Osteocyte (in vitro differentiated cells): ENCODE measurements around the gene OR5H6. TPM values are rescaled to one million over a fixed set of nuclear protein-coding genes. Genes with fewer than 3 reads are reported as not detected.

Experiments used
- DNase-seq: peaks from one replicate; pipeline ENCODE4 v3.0.0; 2021; ENCODE audit warnings: mixed read lengths; ENCODE audit not compliant: unreplicated experiment; ENCODE audit errors: extremely low spot score
- H3K27ac Mint-ChIP-seq: one replicate; pipeline ENCODE4 v1.8.0; 2021; ENCODE audit warnings: mild to moderate bottlenecking, mixed read lengths; ENCODE audit not compliant: unreplicated experiment
- H3K27me3 Mint-ChIP-seq: one replicate; pipeline ENCODE4 v1.8.0; 2021; ENCODE audit warnings: mixed read lengths; ENCODE audit not compliant: unreplicated experiment
- H3K36me3 Mint-ChIP-seq: one replicate; pipeline ENCODE4 v1.8.0; 2021; ENCODE audit warnings: mixed read lengths; ENCODE audit not compliant: unreplicated experiment
- H3K4me1 Mint-ChIP-seq: one replicate; pipeline ENCODE4 v1.8.0; 2021; ENCODE audit warnings: mixed read lengths; ENCODE audit not compliant: unreplicated experiment
- H3K4me3 Mint-ChIP-seq: one replicate; pipeline ENCODE4 v1.8.0; 2021; ENCODE audit warnings: mild to moderate bottlenecking, moderate library complexity, mixed read lengths; ENCODE audit not compliant: unreplicated experiment
- H3K9me3 Mint-ChIP-seq: one replicate; pipeline ENCODE4 v1.8.0; 2021; ENCODE audit warnings: mixed read lengths; ENCODE audit not compliant: unreplicated experiment
- CTCF ChIP-seq: fragments of 200-600 bp; sonication (generic); IDR thresholded peaks from 2 replicates; pipeline ENCODE4 v1.5.0; 2021; ENCODE audit warnings: antibody characterized with exemption, mild to moderate bottlenecking, moderate library complexity
- long read RNA-seq: library from polyadenylated mRNA; unstranded; transcript quantifications from one replicate; pipeline ENCODE4 v2.0.0, GENCODE V29; 2021
- total RNA-seq: library from RNA; stranded (reverse); gene quantifications from 2 replicates; pipeline ENCODE4 v1.2.1, GENCODE V29; 2021

Gene OR5H6
- not detected in 2 replicates for total RNA-seq
- long read RNA-seq = 0 reads

GRCh38 chr3:98263944-98264343, at the start of gene OR5H6:
OR5H6 (plus strand) TSS chr3:98264244; CDS start chr3:98264333, 89 bp downstream.
- no peaks in the 10 kb centered on the region for H3K4me1 Mint-ChIP-seq
- TF ChIP-seq CTCF = no peak
- no peak within 1 kb of the TSS for H3K4me3 Mint-ChIP-seq
- DNase-seq = no peak
- H3K9me3 Mint-ChIP-seq = no peaks in the 10 kb centered on the region
- H3K36me3 Mint-ChIP-seq = no peaks in the 10 kb centered on the region
- H3K27me3 Mint-ChIP-seq = peaks cover 2% of the 10 kb centered on the region
- no peak within 1 kb of the TSS for H3K27ac Mint-ChIP-seq

GRCh38 chr3:98215051-98215450, 49.0 kb upstream of the OR5H6 start:
- no peak for DNase-seq
- no peaks in the 10 kb centered on the region for H3K36me3 Mint-ChIP-seq
- TF ChIP-seq CTCF = no peak
- no peak overlapping the region for H3K4me3 Mint-ChIP-seq
- no peaks in the 10 kb centered on the region for H3K9me3 Mint-ChIP-seq
- H3K4me1 Mint-ChIP-seq = no peaks in the 10 kb centered on the region
- H3K27ac Mint-ChIP-seq = no peak overlapping the region
- H3K27me3 Mint-ChIP-seq = peaks cover 5% of the 10 kb centered on the region

- Mint-ChIP-seq H3K9me3 (no peaks in the 10 kb centered on the region), H3K4me3 (no peak overlapping the region), H3K4me1 (no peaks in the 10 kb centered on the region), H3K27ac (no peak overlapping the region), H3K27me3 (peaks cover 2% of the 10 kb centered on the region), H3K36me3 (no peaks in the 10 kb centered on the region)
- DNase-seq = no peak
- TF ChIP-seq CTCF = no peak
Measured at GRCh38 chr3:98223907-98224672, 40.0 kb upstream of the OR5H6 start.

- no peak overlapping the region for H3K4me3 Mint-ChIP-seq
- DNase-seq = no peak
- no peak for TF ChIP-seq CTCF
- no peaks in the 10 kb centered on the region for H3K36me3 Mint-ChIP-seq
- peaks cover 4% of the 10 kb centered on the region for H3K27me3 Mint-ChIP-seq
- no peaks in the 10 kb centered on the region for H3K9me3 Mint-ChIP-seq
- H3K4me1 Mint-ChIP-seq = no peaks in the 10 kb centered on the region
- H3K27ac Mint-ChIP-seq = no peak overlapping the region
Measured at GRCh38 chr3:98232489-98232888, 31.6 kb upstream of the OR5H6 start.

GRCh38 chr3:98233468-98233867, 30.6 kb upstream of the OR5H6 start:
- Mint-ChIP-seq H3K4me3 (no peak overlapping the region), H3K36me3 (no peaks in the 10 kb centered on the region), H3K9me3 (no peaks in the 10 kb centered on the region), H3K27ac (no peak overlapping the region), H3K27me3 (peaks cover 2% of the 10 kb centered on the region), H3K4me1 (no peaks in the 10 kb centered on the region)
- no peak for TF ChIP-seq CTCF
- DNase-seq = no peak
